ENCODE results near the gene EHMT1. TPM values are rescaled to one million over a fixed set of nuclear protein-coding genes. Genes with fewer than 3 reads are reported as not detected.

EHMT1 gene
- total RNA-seq, 4 donors from 2014 or later: 77.1 to 149 (median 86.6) TPM

DNA sequence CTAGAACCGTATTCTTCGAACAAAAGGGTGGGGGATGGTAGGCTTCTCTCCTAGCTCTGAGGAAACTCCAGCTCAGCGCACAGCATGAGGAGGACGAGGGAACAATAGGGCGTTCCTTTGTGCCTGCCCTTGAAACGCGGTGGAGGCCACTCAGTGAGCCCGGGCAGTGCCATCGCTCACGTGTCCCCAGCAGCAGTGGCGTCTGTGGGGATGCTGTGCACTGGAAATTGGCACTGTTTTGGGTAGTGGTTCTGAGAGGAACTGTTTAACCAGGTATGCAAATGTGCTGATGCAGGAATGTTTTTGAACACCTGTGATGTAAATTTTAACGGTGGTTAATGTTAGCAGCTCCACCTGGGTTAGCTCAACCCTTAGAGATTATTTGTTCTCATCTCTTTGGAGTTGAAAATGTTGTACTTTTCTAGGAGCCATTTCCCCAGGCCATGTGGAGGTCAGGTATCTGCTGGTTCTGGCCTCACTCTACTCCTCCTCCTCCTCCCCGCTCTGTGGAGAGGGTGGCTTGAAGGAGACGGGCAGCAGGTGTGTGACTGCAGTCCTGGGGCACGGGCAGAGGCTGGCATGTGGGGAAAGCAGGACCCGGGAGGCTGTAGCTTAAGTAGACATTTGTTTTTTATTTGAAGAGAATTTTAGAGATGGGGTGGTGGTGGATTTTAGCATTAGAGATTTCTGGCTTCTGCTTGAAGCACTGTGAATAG, 48.3 kb downstream of the EHMT1 start:
- DNase-seq (ENCODE audit: low spot score in 2 of 2): no peak
- Histone ChIP-seq H3K36me3 (peaks cover 6% of the 10 kb centered on the region), H3K27ac (no peak overlapping the region), H3K9me3 (no peaks in the 10 kb centered on the region), H3K4me1 (peaks cover 25% of the 10 kb centered on the region), H3K27me3 (no peaks in the 10 kb centered on the region), H3K4me3 (no peak overlapping the region)
- TF ChIP-seq, protein P1, sequence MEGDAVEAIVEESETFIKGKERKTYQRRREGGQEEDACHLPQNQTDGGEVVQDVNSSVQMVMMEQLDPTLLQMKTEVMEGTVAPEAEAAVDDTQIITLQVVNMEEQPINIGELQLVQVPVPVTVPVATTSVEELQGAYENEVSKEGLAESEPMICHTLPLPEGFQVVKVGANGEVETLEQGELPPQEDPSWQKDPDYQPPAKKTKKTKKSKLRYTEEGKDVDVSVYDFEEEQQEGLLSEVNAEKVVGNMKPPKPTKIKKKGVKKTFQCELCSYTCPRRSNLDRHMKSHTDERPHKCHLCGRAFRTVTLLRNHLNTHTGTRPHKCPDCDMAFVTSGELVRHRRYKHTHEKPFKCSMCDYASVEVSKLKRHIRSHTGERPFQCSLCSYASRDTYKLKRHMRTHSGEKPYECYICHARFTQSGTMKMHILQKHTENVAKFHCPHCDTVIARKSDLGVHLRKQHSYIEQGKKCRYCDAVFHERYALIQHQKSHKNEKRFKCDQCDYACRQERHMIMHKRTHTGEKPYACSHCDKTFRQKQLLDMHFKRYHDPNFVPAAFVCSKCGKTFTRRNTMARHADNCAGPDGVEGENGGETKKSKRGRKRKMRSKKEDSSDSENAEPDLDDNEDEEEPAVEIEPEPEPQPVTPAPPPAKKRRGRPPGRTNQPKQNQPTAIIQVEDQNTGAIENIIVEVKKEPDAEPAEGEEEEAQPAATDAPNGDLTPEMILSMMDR (IDR thresholded peaks at IDR 0.05): no peak
- TF ChIP-seq POLR2A (IDR thresholded peaks at IDR 0.05) (no peak), EP300 (IDR thresholded peaks at IDR 0.05) (no peak), POLR2AphosphoS5 (IDR thresholded peaks at IDR 0.05) (no peak)
- WGBS: 69% methylated on average over 16 of the region's 16 CpGs

DNA sequence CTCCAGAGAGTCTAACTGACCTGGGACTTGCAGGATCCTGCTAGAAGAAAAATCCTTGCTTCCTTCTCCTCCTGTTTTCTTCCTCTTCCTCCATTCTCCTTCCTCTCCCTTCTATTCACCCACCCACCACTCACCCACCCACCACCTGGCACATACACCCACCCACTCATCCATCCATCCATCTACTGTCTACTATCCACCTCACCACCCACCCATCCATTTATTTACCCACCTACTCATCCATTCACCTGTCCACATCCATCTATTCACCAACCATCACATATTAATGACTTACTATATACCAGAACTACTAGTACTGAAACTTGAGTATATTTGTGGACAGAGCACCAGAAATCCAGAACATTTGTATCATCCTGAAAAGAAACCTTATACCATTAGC, 49.4 kb downstream of the EHMT1 start:
- Histone ChIP-seq H3K27me3 (no peaks in the 10 kb centered on the region), H3K4me3 (no peak overlapping the region), H3K27ac (no peak overlapping the region), H3K36me3 (peaks cover 6% of the 10 kb centered on the region), H3K4me1 (peaks cover 33% of the 10 kb centered on the region), H3K9me3 (no peaks in the 10 kb centered on the region)
- TF ChIP-seq, protein P1 (IDR thresholded peaks at IDR 0.05): no peak
- TF ChIP-seq POLR2AphosphoS5 (IDR thresholded peaks at IDR 0.05) (no peak), EP300 (IDR thresholded peaks at IDR 0.05) (no peak)
- no peak for DNase-seq (ENCODE audit: low spot score in 2 of 2)

DNA sequence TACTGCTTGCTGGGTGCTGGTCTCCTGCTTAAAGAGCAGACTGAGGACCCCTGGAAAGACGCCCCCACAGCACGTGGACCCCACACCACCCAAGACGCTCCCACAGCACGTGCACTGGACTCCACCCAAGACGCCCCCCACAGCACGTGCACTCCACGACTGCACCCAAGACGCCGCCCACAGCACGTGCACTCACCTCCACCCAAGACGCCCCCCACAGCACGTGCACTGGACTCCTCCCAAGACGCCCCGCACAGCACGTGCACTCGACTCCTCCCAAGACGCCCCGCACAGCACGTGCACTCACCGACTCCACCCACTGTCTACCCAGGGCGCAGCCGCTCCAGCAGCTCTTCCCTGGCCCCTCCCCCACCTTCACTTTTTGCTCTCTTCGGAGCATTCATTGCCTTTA, 50.5 kb downstream of the EHMT1 start:
- Histone ChIP-seq H3K27ac (no peak overlapping the region), H3K9me3 (no peaks in the 10 kb centered on the region)

DNA sequence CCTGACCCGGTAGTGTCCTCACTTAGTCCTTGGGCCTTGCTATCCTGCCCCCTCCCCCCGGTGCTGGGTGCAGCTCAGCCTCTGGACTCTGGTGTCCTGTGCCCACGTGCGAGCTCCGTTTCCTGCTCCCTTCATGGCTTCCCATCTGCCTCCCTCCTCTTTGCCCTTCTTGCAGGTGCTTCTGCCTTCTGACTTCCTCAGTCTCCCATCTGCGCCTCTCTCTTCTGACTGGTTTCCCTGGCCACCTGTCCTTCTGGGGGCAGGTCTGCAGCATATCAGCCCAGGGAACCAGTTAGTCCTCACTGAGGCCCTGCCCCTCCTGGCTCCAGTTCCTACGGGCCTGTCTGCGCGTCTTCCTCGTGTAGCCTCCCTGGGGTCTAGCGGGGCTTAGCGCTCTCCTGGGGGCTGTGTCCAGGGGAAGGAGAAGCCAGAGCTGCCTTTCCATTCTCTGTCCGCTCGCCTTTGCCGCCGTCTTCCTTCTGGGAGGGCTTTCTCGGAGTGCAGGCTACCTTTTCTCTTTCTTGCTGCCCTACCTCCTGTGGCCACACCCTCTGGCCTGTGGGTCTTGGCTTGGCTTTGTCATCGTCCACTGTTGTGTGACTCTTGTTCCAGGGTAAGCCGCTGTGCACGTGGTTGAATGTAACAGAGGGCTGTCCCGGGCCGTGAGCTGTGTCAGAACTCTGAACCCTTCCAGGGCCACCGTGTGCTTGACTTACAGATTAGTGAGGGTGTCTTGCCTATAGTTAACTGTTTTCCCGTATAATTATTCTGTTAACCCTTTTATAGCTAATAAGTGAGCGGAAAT, 51.8 kb downstream of the EHMT1 start:
- Histone ChIP-seq H3K9me3 (no peaks in the 10 kb centered on the region), H3K36me3 (peaks cover 6% of the 10 kb centered on the region), H3K27me3 (no peaks in the 10 kb centered on the region), H3K27ac (no peak overlapping the region), H3K4me3 (no peak overlapping the region), H3K4me1 (peaks cover 45% of the 10 kb centered on the region)
- no peak for DNase-seq (ENCODE audit: low spot score in 2 of 2)
- 50% methylated on average over 25 of the region's 25 CpGs for WGBS
- no peak for TF ChIP-seq POLR2AphosphoS5 (IDR thresholded peaks at IDR 0.05)

More for the DNA sequence above, 50.5 kb downstream of the EHMT1 start:
- 77% methylated on average over 23 of the region's 23 CpGs for WGBS
- no peak for DNase-seq (ENCODE audit: low spot score in 2 of 2)
- Histone ChIP-seq H3K27me3 (no peaks in the 10 kb centered on the region), H3K36me3 (peaks cover 6% of the 10 kb centered on the region), H3K4me1 (peaks cover 42% of the 10 kb centered on the region), H3K4me3 (no peak overlapping the region)
- no peak for TF ChIP-seq POLR2AphosphoS5 (IDR thresholded peaks at IDR 0.05)
- TF ChIP-seq EP300 (IDR thresholded peaks at IDR 0.05): no peak
- TF ChIP-seq POLR2A (IDR thresholded peaks at IDR 0.05): no peak
- TF ChIP-seq, protein P1 (IDR thresholded peaks at IDR 0.05): no peak

DNA sequence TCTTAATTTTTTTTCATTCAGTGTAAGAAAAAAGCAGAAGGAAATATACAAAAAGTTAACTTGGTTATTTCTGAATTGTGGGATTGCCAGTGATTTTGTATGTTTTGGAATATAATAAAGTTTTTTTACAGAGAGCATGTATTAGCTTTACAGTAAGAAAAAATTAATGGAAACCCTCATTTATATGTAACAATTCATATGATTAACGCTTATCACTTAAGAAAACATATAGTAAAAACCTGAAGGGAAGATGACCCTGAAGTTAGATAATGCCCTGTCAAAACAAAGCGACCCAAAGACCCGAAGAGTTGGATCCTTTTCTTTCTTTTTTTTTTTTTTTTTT, 52.4 kb downstream of the EHMT1 start:
- Histone ChIP-seq H3K27ac (no peak overlapping the region), H3K4me1 (peaks cover 40% of the 10 kb centered on the region), H3K27me3 (no peaks in the 10 kb centered on the region), H3K9me3 (no peaks in the 10 kb centered on the region), H3K4me3 (no peak overlapping the region), H3K36me3 (peaks cover 6% of the 10 kb centered on the region)
- WGBS: 89% methylated on average over 3 of the region's 3 CpGs
- TF ChIP-seq, protein P1 (IDR thresholded peaks at IDR 0.05): no peak
- TF ChIP-seq POLR2AphosphoS5 (IDR thresholded peaks at IDR 0.05): no peak
- TF ChIP-seq POLR2A (IDR thresholded peaks at IDR 0.05): no peak
- no peak for DNase-seq (ENCODE audit: low spot score in 2 of 2)
